T-helper 1 cell treated with Interleukin-12 subunit alpha and Interleukin-12 subunit beta and Interleukin-4 antibody, amounts not matched to agents 30 μg/mL and 1 μg/mL, for 36 hours (primary cell): ENCODE measurements around the gene ATP8A1.
"Not testable (repeated sequence)": the region's sequence is repeated elsewhere in the genome, so short reads cannot be mapped to it uniquely, and the experiment has no call there.

ENCODE experiments used
- H3K27ac Mint-ChIP-seq: one replicate; pipeline ENCODE4 v1.8.0; 2021; ENCODE audit warnings: mild to moderate bottlenecking, mixed read lengths
- H3K27me3 Mint-ChIP-seq: one replicate; pipeline ENCODE4 v1.8.0; 2021; ENCODE audit warnings: low read depth, mixed read lengths
- H3K36me3 Mint-ChIP-seq: one replicate; pipeline ENCODE4 v1.8.0; 2021; ENCODE audit warnings: low read depth, mixed read lengths
- H3K4me1 Mint-ChIP-seq: one replicate; pipeline ENCODE4 v1.8.0; 2021; ENCODE audit warnings: low read depth, mixed read lengths
- H3K4me3 Mint-ChIP-seq: one replicate; pipeline ENCODE4 v1.8.0; 2021; ENCODE audit warnings: mild to moderate bottlenecking, moderate library complexity, mixed read lengths
- H3K9me3 Mint-ChIP-seq: one replicate; pipeline ENCODE4 v1.8.0; 2021; ENCODE audit warnings: mixed read lengths

The ATP8A1 gene

DNA sequence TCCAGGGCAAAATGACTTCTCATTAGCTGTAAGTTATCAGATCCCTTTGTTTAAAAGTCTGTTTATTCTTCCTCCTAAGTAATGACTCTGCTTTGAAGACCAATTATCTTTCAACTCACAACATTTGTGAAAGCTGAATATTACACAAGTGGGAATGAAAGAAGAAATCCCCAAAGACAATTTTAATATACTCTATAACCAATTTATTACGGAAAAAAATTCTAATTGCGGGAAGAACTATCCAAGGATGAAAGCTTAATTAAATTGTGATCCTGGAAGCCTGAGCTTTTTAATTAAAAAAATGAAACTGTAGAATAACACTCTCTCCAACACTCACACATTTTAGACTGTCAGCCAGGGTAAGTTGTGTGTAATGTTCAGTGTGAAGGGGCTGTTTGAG is 275.2 kb downstream of the ATP8A1 start:
- no peaks in the 10 kb centered on the region for H3K9me3 Mint-ChIP-seq
- no peak overlapping the region for H3K27ac Mint-ChIP-seq
- no peaks in the 10 kb centered on the region for H3K4me1 Mint-ChIP-seq
- H3K36me3 Mint-ChIP-seq = no peaks in the 10 kb centered on the region
- H3K27me3 Mint-ChIP-seq = peaks cover 9% of the 10 kb centered on the region
- H3K4me3 Mint-ChIP-seq = no peak overlapping the region

DNA sequence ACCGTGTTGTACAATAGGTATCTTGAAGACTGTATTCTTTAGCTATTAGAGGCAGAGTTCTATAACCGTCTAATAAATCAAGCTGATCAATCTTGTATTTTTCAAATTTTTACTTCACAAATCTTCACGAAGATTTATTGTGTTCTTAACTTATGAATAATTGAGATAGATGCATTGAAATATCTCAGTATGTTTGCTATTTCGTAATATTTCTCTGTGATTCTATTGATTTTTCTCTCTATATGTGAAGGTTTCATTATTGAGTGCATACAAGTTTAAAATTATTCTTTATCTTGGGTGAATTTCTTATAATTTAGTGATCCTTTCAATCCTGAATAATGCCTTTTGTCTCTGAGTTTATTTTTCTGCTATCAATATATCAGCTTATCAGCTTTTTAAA is 279.4 kb downstream of the ATP8A1 start:
- H3K4me1 Mint-ChIP-seq = no peaks in the 10 kb centered on the region
- H3K9me3 Mint-ChIP-seq = no peaks in the 10 kb centered on the region
- no peaks in the 10 kb centered on the region for H3K36me3 Mint-ChIP-seq
- peaks cover 13% of the 10 kb centered on the region for H3K27me3 Mint-ChIP-seq
- H3K27ac Mint-ChIP-seq = no peak overlapping the region
- no peak overlapping the region for H3K4me3 Mint-ChIP-seq

DNA sequence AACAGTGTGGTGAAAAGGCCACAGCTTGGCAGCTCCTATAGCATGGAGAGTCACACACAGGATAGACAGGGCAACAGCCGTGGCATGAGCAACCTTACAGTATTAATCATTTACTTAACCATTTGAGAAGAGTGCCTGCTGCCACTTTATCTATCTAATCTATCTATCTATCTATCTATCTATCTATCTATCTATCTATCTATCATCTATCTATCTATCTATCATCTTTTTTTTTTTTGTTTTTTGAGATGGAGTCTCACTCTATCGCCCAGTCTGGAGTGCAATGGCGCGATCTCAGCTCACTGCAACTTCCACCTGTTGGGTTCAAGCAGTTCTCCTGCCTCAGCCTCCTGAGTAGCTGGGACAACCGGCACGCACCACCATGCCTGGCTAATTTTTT is 284.6 kb downstream of the ATP8A1 start:
- H3K4me3 Mint-ChIP-seq, H3K27ac Mint-ChIP-seq, H3K4me1 Mint-ChIP-seq, H3K9me3 Mint-ChIP-seq, H3K27me3 Mint-ChIP-seq, H3K36me3 Mint-ChIP-seq: not testable (repeated sequence)

DNA sequence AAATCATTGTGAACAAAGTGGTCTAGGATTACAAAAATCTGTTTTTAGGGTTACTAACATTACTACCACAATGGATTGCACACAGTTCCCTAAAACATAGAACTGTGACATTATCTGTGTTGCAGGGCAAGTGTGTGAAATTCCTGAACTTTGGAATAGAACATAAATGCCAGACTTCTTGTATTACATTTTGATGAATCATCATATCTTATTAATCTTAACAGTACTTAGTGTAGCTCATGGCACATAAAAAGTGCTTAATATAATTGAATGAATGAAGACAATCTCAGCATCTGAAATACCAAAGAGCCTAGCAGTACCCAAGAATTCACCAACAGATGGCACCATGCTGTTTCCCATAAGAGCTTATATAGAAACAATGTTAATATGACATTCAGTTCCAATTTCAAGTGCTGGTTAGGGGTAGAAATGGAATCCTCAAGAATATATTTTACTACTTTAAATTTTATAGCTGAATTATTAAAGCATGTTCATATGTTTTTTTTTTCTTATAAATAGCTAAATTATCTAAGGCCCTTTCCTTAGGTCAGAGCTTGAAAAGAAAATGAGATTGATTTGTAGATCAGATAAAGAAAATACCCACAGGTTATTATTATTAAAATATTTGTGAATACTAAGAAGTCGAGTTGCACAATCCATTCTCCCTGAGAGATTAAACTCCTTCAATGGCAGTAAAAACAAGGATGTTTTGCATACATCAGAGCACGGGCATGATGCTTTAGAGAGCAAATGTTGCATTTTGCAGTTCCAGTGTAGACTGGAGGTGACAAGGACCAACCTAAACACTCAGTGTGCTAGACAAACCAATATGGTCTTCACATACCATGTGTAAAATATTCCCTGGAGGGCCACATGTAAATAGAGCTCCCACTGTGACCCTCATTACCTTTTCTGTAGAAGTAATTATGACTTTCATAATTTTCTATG is 285.3 kb downstream of the ATP8A1 start:
- H3K36me3 Mint-ChIP-seq = no peaks in the 10 kb centered on the region
- H3K9me3 Mint-ChIP-seq = no peaks in the 10 kb centered on the region
- no peaks in the 10 kb centered on the region for H3K4me1 Mint-ChIP-seq
- H3K27ac Mint-ChIP-seq = no peak overlapping the region
- peaks cover 3% of the 10 kb centered on the region for H3K27me3 Mint-ChIP-seq
- H3K4me3 Mint-ChIP-seq = no peak overlapping the region

DNA sequence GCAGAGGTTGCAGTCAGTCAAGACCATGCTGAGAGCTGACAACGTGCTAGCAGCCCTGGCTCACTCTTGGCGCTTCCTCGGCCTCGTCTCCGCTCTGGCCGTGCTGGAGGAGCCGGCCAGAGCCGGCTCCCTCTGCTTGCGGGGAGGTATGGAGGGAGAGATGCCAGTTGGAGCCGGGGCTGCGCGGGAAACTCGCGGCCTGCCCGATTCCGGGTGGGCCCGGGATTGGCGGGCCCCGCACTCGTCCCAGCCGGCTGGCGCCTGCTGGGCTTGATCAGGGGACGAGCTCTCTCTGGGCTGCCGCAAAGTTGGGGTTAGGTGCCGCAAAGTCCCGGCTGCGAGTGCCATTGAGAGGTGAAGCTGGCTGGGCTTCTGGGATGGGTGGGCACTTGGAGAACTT is 287.4 kb downstream of the ATP8A1 start:
- Mint-ChIP-seq H3K9me3 (no peaks in the 10 kb centered on the region), H3K4me1 (no peaks in the 10 kb centered on the region), H3K27ac (no peak overlapping the region), H3K4me3 (no peak overlapping the region), H3K36me3 (no peaks in the 10 kb centered on the region), H3K27me3 (no peaks in the 10 kb centered on the region)

DNA sequence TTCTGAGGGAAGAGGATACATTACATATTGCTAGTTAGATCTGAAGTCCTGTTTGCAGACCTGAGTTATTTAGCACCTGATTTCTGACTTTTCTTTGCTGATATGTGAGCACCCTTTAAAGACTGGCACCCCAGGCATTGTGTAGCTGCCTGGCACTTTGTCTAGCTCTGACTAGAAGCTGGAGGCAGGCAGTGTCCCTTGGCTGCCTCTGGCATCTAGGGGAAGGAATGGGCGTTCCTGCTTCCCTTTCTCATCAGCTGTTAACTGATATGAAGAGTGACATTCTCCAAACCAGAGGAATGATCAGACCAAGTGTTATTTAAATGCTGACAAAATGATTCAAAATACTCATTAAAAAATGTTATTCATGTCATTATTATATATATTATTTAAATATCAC is 289.9 kb downstream of the ATP8A1 start:
- Mint-ChIP-seq H3K4me1 (no peaks in the 10 kb centered on the region), H3K4me3 (no peak overlapping the region), H3K27me3 (no peaks in the 10 kb centered on the region), H3K27ac (no peak overlapping the region), H3K9me3 (no peaks in the 10 kb centered on the region), H3K36me3 (no peaks in the 10 kb centered on the region)

DNA sequence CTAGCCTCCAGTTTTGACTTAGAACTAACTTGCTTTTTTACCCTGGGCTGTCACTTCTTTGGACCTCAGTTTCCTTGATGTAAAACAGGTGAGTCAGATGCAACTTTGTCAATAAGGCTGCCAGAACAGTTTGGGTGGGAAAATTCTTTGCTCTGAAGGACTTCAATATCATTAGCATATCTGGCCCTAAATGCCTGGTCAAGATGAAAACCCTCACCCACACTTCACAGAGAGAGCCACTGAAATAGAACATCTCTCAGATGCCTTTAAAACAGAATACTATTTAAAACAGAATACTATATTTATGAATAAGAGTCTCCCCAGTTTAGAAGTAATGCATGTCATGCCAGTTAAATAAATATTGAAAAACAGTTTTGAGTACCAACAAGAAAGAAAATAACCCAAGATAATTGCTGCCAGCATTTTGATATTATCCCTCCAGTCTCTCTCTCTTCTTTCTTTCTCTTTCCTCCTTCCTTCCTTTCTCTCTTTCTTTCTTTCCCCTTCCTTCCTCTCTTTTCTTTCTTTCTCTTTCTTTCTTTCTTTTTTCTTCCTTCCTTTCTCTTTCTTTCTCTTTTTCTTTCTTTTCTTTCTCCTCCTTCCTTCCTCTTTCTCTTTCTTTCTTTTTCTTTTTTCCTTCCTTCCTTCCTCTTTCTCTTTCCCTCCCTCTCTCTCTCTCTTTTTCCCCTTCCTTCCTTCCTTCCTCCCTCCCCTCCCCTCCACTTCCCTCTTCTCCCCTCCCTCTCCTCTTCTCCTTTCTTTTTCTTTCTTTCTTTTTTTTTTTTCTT is 292.4 kb downstream of the ATP8A1 start:
- H3K4me1 Mint-ChIP-seq = no peaks in the 10 kb centered on the region
- H3K9me3 Mint-ChIP-seq = no peaks in the 10 kb centered on the region

DNA sequence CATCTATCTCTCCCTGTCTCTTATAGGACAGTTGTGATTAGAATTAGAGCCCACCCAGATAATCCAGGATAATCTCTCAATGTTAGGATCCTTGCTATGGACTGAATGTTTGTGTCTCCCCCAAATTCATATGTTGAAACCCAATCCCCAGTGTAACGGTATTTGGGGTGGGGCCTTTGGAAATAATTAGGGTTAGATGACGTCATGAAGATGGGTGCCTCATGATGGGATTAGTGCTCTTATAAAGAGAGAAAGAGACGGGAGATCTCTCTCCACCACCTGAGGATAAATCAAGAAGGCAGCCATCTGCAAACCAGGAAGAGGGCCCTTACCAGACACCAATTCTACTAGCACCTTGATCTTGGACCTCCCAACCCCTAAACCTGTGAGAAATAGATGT is 293.3 kb downstream of the ATP8A1 start:
- Mint-ChIP-seq H3K4me3 (no peak overlapping the region), H3K9me3 (no peaks in the 10 kb centered on the region), H3K27me3 (peaks cover 5% of the 10 kb centered on the region), H3K27ac (no peak overlapping the region), H3K36me3 (no peaks in the 10 kb centered on the region), H3K4me1 (no peaks in the 10 kb centered on the region)

More for the DNA sequence above, 292.4 kb downstream of the ATP8A1 start:
- no peaks in the 10 kb centered on the region for H3K27me3 Mint-ChIP-seq
- H3K4me3 Mint-ChIP-seq = no peak overlapping the region
- H3K36me3 Mint-ChIP-seq = no peaks in the 10 kb centered on the region
- no peak overlapping the region for H3K27ac Mint-ChIP-seq

DNA sequence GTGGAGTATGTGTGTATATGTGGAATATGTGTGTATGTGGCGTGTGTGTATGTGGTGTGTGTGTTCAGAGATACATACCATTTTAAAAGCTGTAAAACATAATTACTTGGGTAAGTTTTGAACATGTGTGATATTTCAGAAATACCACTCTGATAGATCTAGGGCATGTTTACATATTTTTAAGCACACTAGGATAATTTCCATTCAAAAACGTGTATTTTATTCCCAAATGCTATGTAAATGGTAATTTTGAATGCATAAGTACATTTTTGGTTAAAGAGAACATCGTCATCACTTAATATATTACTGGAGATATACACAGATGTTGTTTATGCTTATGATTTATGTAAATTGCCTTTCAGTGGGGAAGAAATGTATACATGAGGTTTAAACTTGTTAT is 294.3 kb downstream of the ATP8A1 start:
- H3K4me1 Mint-ChIP-seq = no peaks in the 10 kb centered on the region
- H3K9me3 Mint-ChIP-seq = no peaks in the 10 kb centered on the region
- peaks cover 15% of the 10 kb centered on the region for H3K27me3 Mint-ChIP-seq
- H3K36me3 Mint-ChIP-seq = no peaks in the 10 kb centered on the region
- H3K27ac Mint-ChIP-seq = no peak overlapping the region
- H3K4me3 Mint-ChIP-seq = no peak overlapping the region

DNA sequence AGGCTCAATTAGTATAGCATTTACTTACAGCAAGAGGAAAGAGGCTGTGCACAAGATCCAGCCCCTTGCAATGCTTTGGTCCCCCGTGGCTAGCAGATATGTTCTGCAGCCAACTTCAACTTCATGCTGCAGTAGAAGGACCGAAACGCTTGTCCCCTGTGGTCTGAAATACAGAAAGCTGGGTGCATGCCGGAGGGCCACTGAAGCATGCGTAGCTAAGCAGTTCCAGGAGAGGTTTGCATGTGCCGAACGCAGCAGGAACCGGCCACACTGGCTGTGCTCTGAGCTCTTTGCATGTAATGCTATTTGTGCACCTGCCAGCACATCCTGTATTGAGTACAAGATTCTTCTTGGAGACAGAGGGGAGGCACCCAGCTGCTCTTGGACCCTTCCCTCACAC is 295.4 kb downstream of the ATP8A1 start:
- peaks cover 5% of the 10 kb centered on the region for H3K4me1 Mint-ChIP-seq
- H3K36me3 Mint-ChIP-seq = no peaks in the 10 kb centered on the region
- no peak overlapping the region for H3K4me3 Mint-ChIP-seq
- H3K27me3 Mint-ChIP-seq = peaks cover 25% of the 10 kb centered on the region
- no peaks in the 10 kb centered on the region for H3K9me3 Mint-ChIP-seq
- H3K27ac Mint-ChIP-seq = no peak overlapping the region

DNA sequence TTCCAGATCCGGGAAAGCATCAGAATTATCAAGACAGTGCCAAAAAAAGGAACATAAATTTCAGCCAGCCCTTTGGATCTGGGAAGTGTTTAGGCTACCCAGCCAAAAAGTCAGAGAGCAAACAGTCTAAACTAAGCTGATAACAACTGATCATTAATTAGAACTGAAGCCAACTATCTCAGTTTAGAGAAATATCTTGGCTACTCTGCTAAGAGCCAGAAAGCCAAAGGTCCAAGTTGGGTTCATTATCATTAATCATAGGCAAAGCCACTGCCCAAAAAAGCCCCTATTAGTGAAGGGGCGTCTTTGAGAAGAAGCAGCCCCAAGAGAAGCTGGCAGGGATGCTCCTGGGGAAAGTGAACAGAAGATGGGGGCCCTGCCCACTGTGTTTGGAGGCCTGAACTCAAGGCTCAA is 296.6 kb downstream of the ATP8A1 start:
- Mint-ChIP-seq H3K4me1 (peaks cover 5% of the 10 kb centered on the region), H3K27ac (no peak overlapping the region), H3K27me3 (peaks cover 36% of the 10 kb centered on the region), H3K36me3 (no peaks in the 10 kb centered on the region), H3K9me3 (no peaks in the 10 kb centered on the region), H3K4me3 (no peak overlapping the region)

DNA sequence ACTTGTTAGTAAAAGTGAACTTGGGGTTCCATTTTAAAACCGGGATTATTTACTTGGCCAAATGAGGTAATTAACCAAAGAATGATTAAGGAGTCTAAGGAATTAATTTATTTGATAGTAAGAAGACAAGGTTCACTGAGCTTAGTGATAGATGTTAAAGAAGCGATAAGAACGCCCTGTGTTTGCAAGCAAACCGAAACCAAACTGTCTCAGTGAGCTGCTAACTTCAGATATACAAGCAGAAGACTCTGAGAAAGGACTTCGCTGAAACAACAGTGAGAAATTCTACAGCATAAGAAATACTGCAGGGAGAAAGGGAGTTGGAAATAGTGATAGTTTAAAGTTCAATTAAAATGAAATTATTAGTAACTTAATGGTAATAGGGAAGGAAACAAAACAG is 297.2 kb downstream of the ATP8A1 start:
- Mint-ChIP-seq H3K4me1 (peaks cover 5% of the 10 kb centered on the region), H3K9me3 (no peaks in the 10 kb centered on the region), H3K4me3 (no peak overlapping the region), H3K27ac (no peak overlapping the region), H3K36me3 (no peaks in the 10 kb centered on the region), H3K27me3 (peaks cover 39% of the 10 kb centered on the region)
